LNCaP clone FGC (cell line): ENCODE results near the gene TSPAN2.
A peak's percentile ranks its signal among the peaks of the same experiment; 100 is the strongest.

Experiments used
- DNase-seq: peaks from one replicate; pipeline ENCODE4 v3.0.0-alpha.2; 2011; ENCODE audit warnings: low read depth
- H3K4me3 ChIP-seq: 2 replicates; pipeline ENCODE4 v1.5.1; 2011; ENCODE audit warnings: mild to moderate bottlenecking, low read depth, low read length, control low read depth
- TF ChIP-seq, protein P1 (sequence below): IDR thresholded peaks from 2 replicates; pipeline ENCODE4 v1.5.1; 2012; ENCODE audit warnings: mild to moderate bottlenecking; ENCODE audit not compliant: control insufficient read depth, insufficient read depth; ENCODE audit errors: extremely low read depth

Gene TSPAN2

DNA sequence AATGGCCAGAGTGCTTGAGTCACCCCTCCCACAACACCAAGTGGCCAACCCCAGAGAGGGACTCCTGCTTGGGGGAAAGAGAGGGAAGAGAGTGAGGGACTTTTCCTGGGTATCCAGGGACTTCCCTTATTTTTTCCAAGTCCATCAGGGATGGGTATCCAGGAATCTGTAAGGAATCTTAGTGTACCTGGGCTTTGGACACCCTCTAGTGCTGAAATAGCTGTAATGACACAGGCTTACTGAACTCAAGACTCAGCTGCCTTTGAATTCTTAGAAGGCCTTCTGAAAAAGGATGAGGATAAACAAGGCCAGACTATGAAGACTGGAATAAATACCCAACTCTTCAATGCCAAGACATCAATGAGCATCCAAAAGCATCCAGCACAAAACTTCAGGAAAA is 47.6 kb downstream of the TSPAN2 start:
- peak; percentile 26 for DNase-seq
- no peak overlapping the region for H3K4me3 ChIP-seq
- TF ChIP-seq, protein P1, sequence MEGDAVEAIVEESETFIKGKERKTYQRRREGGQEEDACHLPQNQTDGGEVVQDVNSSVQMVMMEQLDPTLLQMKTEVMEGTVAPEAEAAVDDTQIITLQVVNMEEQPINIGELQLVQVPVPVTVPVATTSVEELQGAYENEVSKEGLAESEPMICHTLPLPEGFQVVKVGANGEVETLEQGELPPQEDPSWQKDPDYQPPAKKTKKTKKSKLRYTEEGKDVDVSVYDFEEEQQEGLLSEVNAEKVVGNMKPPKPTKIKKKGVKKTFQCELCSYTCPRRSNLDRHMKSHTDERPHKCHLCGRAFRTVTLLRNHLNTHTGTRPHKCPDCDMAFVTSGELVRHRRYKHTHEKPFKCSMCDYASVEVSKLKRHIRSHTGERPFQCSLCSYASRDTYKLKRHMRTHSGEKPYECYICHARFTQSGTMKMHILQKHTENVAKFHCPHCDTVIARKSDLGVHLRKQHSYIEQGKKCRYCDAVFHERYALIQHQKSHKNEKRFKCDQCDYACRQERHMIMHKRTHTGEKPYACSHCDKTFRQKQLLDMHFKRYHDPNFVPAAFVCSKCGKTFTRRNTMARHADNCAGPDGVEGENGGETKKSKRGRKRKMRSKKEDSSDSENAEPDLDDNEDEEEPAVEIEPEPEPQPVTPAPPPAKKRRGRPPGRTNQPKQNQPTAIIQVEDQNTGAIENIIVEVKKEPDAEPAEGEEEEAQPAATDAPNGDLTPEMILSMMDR = peak; percentile 71

DNA sequence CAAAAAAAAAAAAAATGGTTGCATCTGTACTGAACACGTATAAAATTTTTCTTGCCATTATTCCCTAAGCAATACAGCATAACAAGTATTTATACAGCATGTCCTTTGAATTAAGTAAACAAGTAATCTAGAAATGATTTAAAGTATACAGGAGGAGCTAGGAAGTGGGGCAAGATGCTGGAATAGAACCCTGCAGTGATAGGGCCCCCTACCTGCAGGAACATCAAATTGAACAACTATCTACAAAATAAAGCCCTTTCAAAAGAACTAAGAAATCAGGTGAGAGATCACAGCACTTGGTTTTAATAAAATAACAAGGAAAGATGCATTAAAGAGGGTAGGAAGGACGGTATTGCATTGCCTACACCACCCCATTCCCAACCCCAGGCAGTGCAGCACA is 48.8 kb downstream of the TSPAN2 start:
- H3K4me3 ChIP-seq = no peak overlapping the region
- TF ChIP-seq, protein P1 = peak; percentile 36; the same call in 1 of the 2 replicates
- no peak for DNase-seq

DNA sequence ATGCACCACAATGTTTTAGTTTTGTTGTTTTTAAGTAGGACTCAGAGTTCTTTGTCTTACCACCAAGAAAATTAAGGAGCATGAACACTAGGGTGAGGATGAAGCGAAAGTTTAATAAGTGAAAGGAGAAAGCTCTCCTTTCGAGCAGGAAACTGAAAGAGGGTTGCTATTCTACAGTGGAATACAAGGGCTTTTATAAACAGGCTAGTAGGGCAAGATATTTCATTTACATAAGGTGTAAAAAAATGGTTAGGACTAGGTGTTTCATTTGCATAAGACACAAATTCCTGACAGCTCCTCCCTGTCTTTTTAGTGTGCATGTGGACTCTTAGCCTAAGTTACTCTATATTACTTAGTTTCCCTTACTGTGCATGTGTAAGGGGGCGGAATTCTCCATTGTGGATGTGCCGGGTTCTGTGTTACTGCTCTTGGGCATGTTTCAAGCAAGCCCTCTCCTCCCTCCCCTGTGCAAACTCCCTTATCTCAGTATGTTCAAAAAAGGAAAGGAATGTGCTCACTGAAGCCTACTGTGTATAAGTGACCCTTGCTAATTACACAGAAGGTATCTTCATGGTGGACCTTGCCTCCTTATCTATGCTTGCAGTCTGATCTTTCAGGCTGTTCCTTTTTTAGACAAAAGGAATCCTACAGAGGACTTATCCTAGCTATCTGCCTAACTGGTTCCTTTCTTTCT is 52.3 kb downstream of the TSPAN2 start:
- no peak overlapping the region for H3K4me3 ChIP-seq
- DNase-seq = no peak
- TF ChIP-seq, protein P1 = no peak

DNA sequence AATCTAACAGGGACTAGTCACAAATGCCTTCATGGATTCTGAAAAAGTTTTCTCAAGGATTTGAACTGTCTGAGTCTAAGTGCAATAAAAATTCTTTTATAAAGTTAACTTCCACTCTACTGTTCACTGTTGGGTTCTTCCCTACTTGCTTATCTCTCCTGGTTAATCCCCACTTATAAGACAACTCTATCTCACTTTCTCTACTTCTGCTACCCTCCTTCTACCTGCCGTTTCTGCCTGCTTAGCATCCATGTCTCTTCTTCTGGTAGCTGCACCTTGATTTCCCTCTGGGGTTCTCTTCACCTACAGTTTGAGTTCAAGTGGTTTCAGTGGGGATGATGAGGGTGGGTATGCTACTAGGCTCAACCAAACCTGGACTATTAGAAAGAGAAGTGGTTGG is 53.7 kb downstream of the TSPAN2 start:
- TF ChIP-seq, protein P1 = no peak
- H3K4me3 ChIP-seq = no peak overlapping the region
- no peak for DNase-seq

DNA sequence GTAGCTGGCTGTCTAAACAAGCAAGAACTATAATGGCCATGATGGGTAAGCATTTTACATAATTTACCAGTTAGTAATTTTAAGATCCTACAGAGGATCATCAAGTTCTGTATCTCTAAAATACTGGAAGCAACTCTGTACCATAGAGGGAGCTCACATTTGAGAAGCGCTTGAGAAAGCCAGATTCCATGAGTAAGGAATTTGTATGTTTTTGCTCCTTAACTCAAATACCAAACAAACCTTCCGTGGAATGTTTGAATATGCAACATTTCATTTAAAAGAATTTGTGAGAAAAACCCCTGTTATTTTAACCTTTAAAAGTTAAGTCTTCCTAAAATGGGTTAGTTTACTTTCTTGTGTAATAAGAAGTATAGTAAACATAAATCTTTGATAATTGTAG is 57.7 kb downstream of the TSPAN2 start:
- DNase-seq = no peak
- TF ChIP-seq, protein P1 = no peak
- no peak overlapping the region for H3K4me3 ChIP-seq

DNA sequence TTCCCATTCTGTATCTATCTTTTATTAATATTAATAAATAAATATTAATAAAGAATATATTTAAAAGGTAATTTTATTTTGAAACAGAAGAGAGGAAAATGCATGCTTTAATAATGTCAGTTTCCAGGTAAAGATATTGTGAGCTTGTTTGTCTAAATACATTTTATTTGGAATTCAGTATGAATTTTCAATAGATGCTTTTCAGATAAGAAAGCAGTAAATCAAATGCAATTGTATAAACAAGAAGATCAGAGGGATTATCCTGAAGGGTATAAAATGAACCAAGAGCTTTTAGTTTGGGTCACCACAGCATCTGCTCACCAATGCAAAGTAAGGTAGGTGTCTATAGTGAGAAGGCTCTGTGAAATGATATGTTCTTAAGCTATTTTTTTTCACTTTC is 59.8 kb downstream of the TSPAN2 start, which contains the start of gene TSHB:
TSHB (plus strand) TSS at position 301 of the 400 bp plus-strand sequence. CDS start 3,537 bp downstream, outside the sequence.
- DNase-seq = no peak
- H3K4me3 ChIP-seq = no peak within 1 kb of the TSS
- TF ChIP-seq, protein P1 = no peak

DNA sequence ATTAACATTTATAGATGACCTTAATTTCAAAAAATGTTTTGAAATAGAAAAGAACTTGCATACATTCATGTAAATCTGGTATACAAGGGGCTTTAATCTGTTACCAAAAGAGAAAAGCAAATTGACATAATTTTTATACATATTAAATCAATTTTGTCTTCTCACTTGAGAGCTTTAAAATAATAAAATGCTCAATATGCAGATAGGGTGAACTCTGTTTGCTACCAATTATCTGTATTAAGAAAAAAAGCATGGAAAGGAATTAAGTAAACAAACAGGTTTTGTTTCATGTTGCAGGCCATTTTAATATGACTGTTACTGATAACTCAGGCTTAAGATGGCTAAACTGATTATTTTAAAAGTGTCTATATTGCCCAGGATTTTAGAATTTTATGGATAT is 65.7 kb downstream of the TSPAN2 start:
- DNase-seq = no peak
- TF ChIP-seq, protein P1 = no peak
- no peak overlapping the region for H3K4me3 ChIP-seq
